Stomach (tissue), 9 donors: ENCODE measurements around the gene ESRRG. TPM values are rescaled to one million over a fixed set of nuclear protein-coding genes. Genes with fewer than 3 reads are reported as not detected.
A peak's percentile ranks its signal among the peaks of the same experiment; 100 is the strongest.

Experiments
- DNase-seq, 2 donors: peaks; one replicate each; pipeline versions ENCODE4 v3.0.0 to v3.0.0-alpha.2; 2013 to 2019
- H3K27ac ChIP-seq, 5 donors: fragments of 200-600 bp in 4 of 5; sonication (generic) in 4 of 5; one replicate each; pipeline ENCODE4 v1.5.1; 2013 to 2019; ENCODE audit warnings: mild to moderate bottlenecking in 1 of 5, moderate library complexity in 1 of 5
- H3K27me3 ChIP-seq, 3 donors: fragments of 200-600 bp; sonication (generic); one replicate each; pipeline ENCODE4 v1.5.1; 2017 to 2019; ENCODE audit warnings: mixed run types in 1 of 3
- H3K36me3 ChIP-seq, 4 donors: fragments of 200-600 bp; sonication (generic); 1 replicate in 3 of 4; 2 replicates in 1 of 4; pipeline ENCODE4 v1.5.1; 2016 to 2019
- H3K4me1 ChIP-seq, 4 donors: fragments of 200-600 bp; sonication (generic); one replicate each; pipeline ENCODE4 v1.5.1; 2016 to 2019
- H3K4me3 ChIP-seq, 4 donors: fragments of 200-600 bp; sonication (generic) in 3 of 4; one replicate each; pipeline ENCODE4 v1.5.1; 2016 to 2019; ENCODE audit warnings: mild to moderate bottlenecking in 1 of 4
- H3K9me3 ChIP-seq, 4 donors: fragments of 200-600 bp; sonication (generic); one replicate each; pipeline ENCODE4 v1.5.1; 2016 to 2019
- EP300 ChIP-seq: sonication (generic); formaldehyde crosslinking; IDR thresholded peaks from one replicate; pipeline ENCODE4 v1.6.1; 2017; ENCODE audit warnings: antibody characterized with exemption
- POLR2A ChIP-seq, 4 donors: fragments of 450-650 bp; IDR thresholded peaks; one replicate each; pipeline ENCODE4 v1.6.1; 2016; ENCODE audit warnings: antibody characterized with exemption in 4 of 4, control low read depth in 2 of 4, mild to moderate bottlenecking in 1 of 4, moderate library complexity in 1 of 4
- POLR2AphosphoS5 ChIP-seq, 3 donors: sonication (generic); formaldehyde crosslinking; IDR thresholded peaks; one replicate each; pipeline ENCODE4 v1.6.1; 2016; ENCODE audit warnings: antibody characterized with exemption in 3 of 3
- WGBS, 5 donors: extraction: QIAGEN DNeasy Blood & Tissue Kit in 3 of 5; methylation state at CpG; one replicate each; pipeline versions ENCODE4 v1.1.5 to v1.1.7; 2013 to 2018; 5-methylcytosine and 5-hydroxymethylcytosine counted together
- intact Hi-C: fragments of 100-400 bp; cut with DNase I; formaldehyde crosslinking; loops from one replicate; pipeline ENCODE4 v1.15.1; 2023; ENCODE audit warnings: low total_unique reads
- polyA plus RNA-seq, 3 donors: library from polyadenylated mRNA; stranded (reverse); fragments of 200-250 nt; gene quantifications; one replicate each; pipeline ENCODE4 v1.2.3, GENCODE V29; 2013
- total RNA-seq, 5 donors: library from RNA; depleted of rRNA; stranded (reverse); fragments of >200 nt; gene quantifications; one replicate each; pipeline versions ENCODE4 v1.1.0 to v1.2.3, GENCODE V29; 2014 to 2016
- TF ChIP-seq, protein P1 (sequence below), 7 experiments: fragments of 450-650 bp in 4 of 7; fragments of 200-600 bp in 3 of 7; sonication (generic) in 3 of 7; IDR thresholded peaks; one replicate each; pipeline ENCODE4 v1.5.1; 2016 to 2019; ENCODE audit warnings: antibody characterized with exemption in 7 of 7, control low read depth in 2 of 7, mild to moderate bottlenecking in 1 of 7
- donor health status: healthy with polysubstance abuse.
- donor health status: Bipolar disorder and iron deficiency.
- donor health status: healthy.

The ESRRG gene
- total and polyA plus RNA-seq, 8 donors, result 0.29 to 247 (median 34.2) TPM

- WGBS, 5 donors, result 33 to 65% (median 46%) methylated on average over 11 of the region's 11 CpGs
- H3K36me3 ChIP-seq, result no peaks in the 10 kb centered on the region
- intact Hi-C loops, result no loop called here
- H3K4me3 ChIP-seq, result peak overlapping the region in 2 of 4 donors; percentile 15 to 19
- H3K9me3 ChIP-seq, result no peaks in the 10 kb centered on the region
- no peaks in the 10 kb centered on the region for H3K27me3 ChIP-seq
- TF ChIP-seq POLR2A (IDR thresholded peaks at IDR 0.05), result no peak
- TF ChIP-seq POLR2AphosphoS5 (IDR thresholded peaks at IDR 0.05), result peak in 1 of 3 donors; percentile 46
- H3K4me1 ChIP-seq, result peaks cover 0 to 12% (median 0%) of the 10 kb centered on the region in 4 donors
- DNase-seq, result peak; percentile 30 to 45
- peak overlapping the region in 1 of 5 donors; percentile 16 for H3K27ac ChIP-seq
Observed at GRCh38 chr1:216560527-216560926, 162.7 kb downstream of the ESRRG start.

GRCh38 chr1:216559359-216559758, 163.9 kb downstream of the ESRRG start:
- DNase-seq, result no peak
- no peaks in the 10 kb centered on the region for H3K36me3 ChIP-seq
- no peak overlapping the region for H3K27ac ChIP-seq
- H3K9me3 ChIP-seq, result no peaks in the 10 kb centered on the region
- TF ChIP-seq POLR2AphosphoS5 (IDR thresholded peaks at IDR 0.05) (no peak), POLR2A (IDR thresholded peaks at IDR 0.05) (no peak), EP300 (no peak)
- TF ChIP-seq, protein P1, sequence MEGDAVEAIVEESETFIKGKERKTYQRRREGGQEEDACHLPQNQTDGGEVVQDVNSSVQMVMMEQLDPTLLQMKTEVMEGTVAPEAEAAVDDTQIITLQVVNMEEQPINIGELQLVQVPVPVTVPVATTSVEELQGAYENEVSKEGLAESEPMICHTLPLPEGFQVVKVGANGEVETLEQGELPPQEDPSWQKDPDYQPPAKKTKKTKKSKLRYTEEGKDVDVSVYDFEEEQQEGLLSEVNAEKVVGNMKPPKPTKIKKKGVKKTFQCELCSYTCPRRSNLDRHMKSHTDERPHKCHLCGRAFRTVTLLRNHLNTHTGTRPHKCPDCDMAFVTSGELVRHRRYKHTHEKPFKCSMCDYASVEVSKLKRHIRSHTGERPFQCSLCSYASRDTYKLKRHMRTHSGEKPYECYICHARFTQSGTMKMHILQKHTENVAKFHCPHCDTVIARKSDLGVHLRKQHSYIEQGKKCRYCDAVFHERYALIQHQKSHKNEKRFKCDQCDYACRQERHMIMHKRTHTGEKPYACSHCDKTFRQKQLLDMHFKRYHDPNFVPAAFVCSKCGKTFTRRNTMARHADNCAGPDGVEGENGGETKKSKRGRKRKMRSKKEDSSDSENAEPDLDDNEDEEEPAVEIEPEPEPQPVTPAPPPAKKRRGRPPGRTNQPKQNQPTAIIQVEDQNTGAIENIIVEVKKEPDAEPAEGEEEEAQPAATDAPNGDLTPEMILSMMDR (IDR thresholded peaks at IDR 0.05), result no peak
- no peaks in the 10 kb centered on the region for H3K27me3 ChIP-seq
- 71 to 82% (median 74%) methylated on average over 3 of the region's 3 CpGs for WGBS, 5 donors
- intact Hi-C loops, result no loop called here
- peaks cover 0 to 12% (median 0%) of the 10 kb centered on the region in 4 donors for H3K4me1 ChIP-seq
- H3K4me3 ChIP-seq, result no peak overlapping the region

GRCh38 chr1:216555653-216556052, 167.6 kb downstream of the ESRRG start:
- H3K4me3 ChIP-seq, result no peak overlapping the region
- H3K4me1 ChIP-seq, result peaks cover 0 to 7% (median 0%) of the 10 kb centered on the region in 4 donors
- no peaks in the 10 kb centered on the region for H3K36me3 ChIP-seq
- intact Hi-C loops, result no loop called here
- H3K27ac ChIP-seq, result no peak overlapping the region
- no peak for DNase-seq
- no peaks in the 10 kb centered on the region for H3K9me3 ChIP-seq
- 59 to 79% (median 73%) methylated on average over 4 of the region's 4 CpGs for WGBS, 5 donors
- TF ChIP-seq, protein P1 (IDR thresholded peaks at IDR 0.05), result no peak
- TF ChIP-seq EP300 (no peak), POLR2A (IDR thresholded peaks at IDR 0.05) (no peak)
- H3K27me3 ChIP-seq, result no peaks in the 10 kb centered on the region

GRCh38 chr1:216554934-216555333, 168.3 kb downstream of the ESRRG start:
- Histone ChIP-seq H3K36me3 (no peaks in the 10 kb centered on the region), H3K27ac (no peak overlapping the region), H3K27me3 (no peaks in the 10 kb centered on the region), H3K4me3 (no peak overlapping the region), H3K9me3 (no peaks in the 10 kb centered on the region), H3K4me1 (peaks cover 0 to 3% (median 0%) of the 10 kb centered on the region in 4 donors)
- TF ChIP-seq POLR2AphosphoS5 (IDR thresholded peaks at IDR 0.05) (no peak), POLR2A (IDR thresholded peaks at IDR 0.05) (no peak), EP300 (no peak)
- TF ChIP-seq, protein P1 (IDR thresholded peaks at IDR 0.05), result no peak
- intact Hi-C loops, result no loop called here
- DNase-seq, result no peak

- WGBS, 5 donors, result 77 to 89% (median 84%) methylated on average over 3 of the region's 3 CpGs
- TF ChIP-seq EP300 (no peak), POLR2AphosphoS5 (IDR thresholded peaks at IDR 0.05) (no peak), POLR2A (IDR thresholded peaks at IDR 0.05) (no peak)
- TF ChIP-seq, protein P1 (IDR thresholded peaks at IDR 0.05), result no peak
- H3K9me3 ChIP-seq, result no peaks in the 10 kb centered on the region
- no peak overlapping the region for H3K27ac ChIP-seq
- H3K27me3 ChIP-seq, result no peaks in the 10 kb centered on the region
- H3K4me3 ChIP-seq, result no peak overlapping the region
- H3K36me3 ChIP-seq, result no peaks in the 10 kb centered on the region
- intact Hi-C loops, result no loop called here
- no peak for DNase-seq
- H3K4me1 ChIP-seq, result no peaks in the 10 kb centered on the region
Observed at GRCh38 chr1:216553766-216554165, 169.5 kb downstream of the ESRRG start.
